Measurements from ENCODE around the gene FSTL4. TPM values are rescaled to one million over a fixed set of nuclear protein-coding genes. Genes with fewer than 3 reads are reported as not detected.
A peak's percentile ranks its signal among the peaks of the same experiment; 100 is the strongest.

Gene FSTL4
- total and polyA plus RNA-seq, 2 experiments from 2014 or later: 0.47 to 0.74 TPM

- WGBS (ENCODE audit: low lambda C conversion rate, missing lambda C conversion rate): 89% methylated on average over 13 of the region's 13 CpGs
- DNase-seq (ENCODE audit: low spot score): no peak
- Histone ChIP-seq H3K79me2 (no peaks in the 10 kb centered on the region), H3K27me3 (no peaks in the 10 kb centered on the region), H2AFZ (no peak overlapping the region), H3K9me2 (replicated peaks; ENCODE audit: insufficient read depth) (no peaks in the 10 kb centered on the region), H3K4me2 (no peak overlapping the region), H3K9me3 (ENCODE audit: low read depth) (no peaks in the 10 kb centered on the region), H4K20me1 (ENCODE audit: insufficient read depth, poor library complexity, severe bottlenecking) (no peaks in the 10 kb centered on the region), H3K36me3 (replicated peaks; ENCODE audit: insufficient read depth, low read depth) (no peaks in the 10 kb centered on the region), H3K27ac (no peak overlapping the region), H3K4me3 (no peak overlapping the region), H3K4me1 (ENCODE audit: insufficient read depth) (no peaks in the 10 kb centered on the region)
- TF ChIP-seq EZH2phosphoT487 (IDR thresholded peaks at IDR 0.05; ENCODE audit: low read depth, severe bottlenecking, unreplicated experiment) (no peak), EZH2 (IDR thresholded peaks at IDR 0.05; ENCODE audit: borderline replicate concordance) (no peak), CTCF (IDR thresholded peaks at IDR 0.05; ENCODE audit: poor library complexity) (no peak)
Measured at GRCh38 chr5:133321286-133321832, 291.0 kb downstream of the FSTL4 start.

GRCh38 chr5:133319905-133320520 lies 292.3 kb downstream of the FSTL4 start:
- Histone ChIP-seq H3K27me3 (no peaks in the 10 kb centered on the region), H4K20me1 (ENCODE audit: insufficient read depth, poor library complexity, severe bottlenecking) (no peaks in the 10 kb centered on the region), H3K4me2 (no peak overlapping the region), H3K4me3 (no peak overlapping the region), H2AFZ (no peak overlapping the region), H3K27ac (no peak overlapping the region), H3K9me3 (ENCODE audit: low read depth) (no peaks in the 10 kb centered on the region), H3K36me3 (replicated peaks; ENCODE audit: insufficient read depth, low read depth) (no peaks in the 10 kb centered on the region), H3K4me1 (ENCODE audit: insufficient read depth) (no peaks in the 10 kb centered on the region), H3K9me2 (replicated peaks; ENCODE audit: insufficient read depth) (no peaks in the 10 kb centered on the region), H3K79me2 (no peaks in the 10 kb centered on the region)
- DNase-seq (ENCODE audit: low spot score): no peak
- TF ChIP-seq EZH2 (IDR thresholded peaks at IDR 0.05; ENCODE audit: borderline replicate concordance) (no peak), CTCF (IDR thresholded peaks at IDR 0.05; ENCODE audit: poor library complexity) (peak; percentile 8), EZH2phosphoT487 (IDR thresholded peaks at IDR 0.05; ENCODE audit: low read depth, severe bottlenecking, unreplicated experiment) (no peak)
- 62% methylated on average over 5 of the region's 5 CpGs for WGBS (ENCODE audit: low lambda C conversion rate, missing lambda C conversion rate)

GRCh38 chr5:133319244-133319643 lies 293.1 kb downstream of the FSTL4 start:
- TF ChIP-seq CTCF (IDR thresholded peaks at IDR 0.05; ENCODE audit: poor library complexity) (no peak), EZH2phosphoT487 (IDR thresholded peaks at IDR 0.05; ENCODE audit: low read depth, severe bottlenecking, unreplicated experiment) (no peak), EZH2 (IDR thresholded peaks at IDR 0.05; ENCODE audit: borderline replicate concordance) (no peak)
- 91% methylated on average over 5 of the region's 5 CpGs for WGBS (ENCODE audit: low lambda C conversion rate, missing lambda C conversion rate)
- no peaks in the 10 kb centered on the region for H3K9me3 ChIP-seq (ENCODE audit: low read depth)
- no peak overlapping the region for H2AFZ ChIP-seq
- H3K4me2 ChIP-seq: no peak overlapping the region
- no peaks in the 10 kb centered on the region for H3K9me2 ChIP-seq (replicated peaks; ENCODE audit: insufficient read depth)
- no peak overlapping the region for H3K27ac ChIP-seq
- H3K4me3 ChIP-seq: no peak overlapping the region
- H3K36me3 ChIP-seq (replicated peaks; ENCODE audit: insufficient read depth, low read depth): no peaks in the 10 kb centered on the region
- no peaks in the 10 kb centered on the region for H3K4me1 ChIP-seq (ENCODE audit: insufficient read depth)
- no peaks in the 10 kb centered on the region for H3K27me3 ChIP-seq
- H3K79me2 ChIP-seq: no peaks in the 10 kb centered on the region
- H4K20me1 ChIP-seq (ENCODE audit: insufficient read depth, poor library complexity, severe bottlenecking): no peaks in the 10 kb centered on the region
- DNase-seq (ENCODE audit: low spot score): no peak
